ENCODE results near the gene GABARAP. TPM values are rescaled to one million over a fixed set of nuclear protein-coding genes. Genes with fewer than 3 reads are reported as not detected.

Gene GABARAP
- total RNA-seq, 1 donor from 2014 or later, result 418 TPM

DNA sequence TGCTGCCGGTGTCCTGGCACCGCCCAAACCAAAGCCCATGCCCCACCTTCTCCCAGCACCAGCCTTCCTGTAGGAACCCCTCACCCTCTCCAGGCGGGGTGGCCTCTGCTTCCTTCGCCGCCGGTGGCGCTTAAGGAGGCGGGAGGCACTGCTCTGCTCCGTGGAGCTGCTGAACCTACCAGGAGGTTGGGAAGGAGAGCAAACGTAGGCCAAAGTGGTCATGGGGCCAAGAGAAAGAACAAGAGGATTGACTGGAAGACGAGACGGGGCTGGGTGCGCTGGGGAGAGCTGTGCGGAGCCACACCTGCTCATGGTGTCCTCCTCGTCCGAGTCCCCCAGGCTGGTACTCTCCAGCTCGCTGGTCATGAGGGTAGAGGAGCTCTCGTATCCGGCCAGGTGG lies 12.7 kb downstream of the GABARAP start:
- TF ChIP-seq, protein P1, sequence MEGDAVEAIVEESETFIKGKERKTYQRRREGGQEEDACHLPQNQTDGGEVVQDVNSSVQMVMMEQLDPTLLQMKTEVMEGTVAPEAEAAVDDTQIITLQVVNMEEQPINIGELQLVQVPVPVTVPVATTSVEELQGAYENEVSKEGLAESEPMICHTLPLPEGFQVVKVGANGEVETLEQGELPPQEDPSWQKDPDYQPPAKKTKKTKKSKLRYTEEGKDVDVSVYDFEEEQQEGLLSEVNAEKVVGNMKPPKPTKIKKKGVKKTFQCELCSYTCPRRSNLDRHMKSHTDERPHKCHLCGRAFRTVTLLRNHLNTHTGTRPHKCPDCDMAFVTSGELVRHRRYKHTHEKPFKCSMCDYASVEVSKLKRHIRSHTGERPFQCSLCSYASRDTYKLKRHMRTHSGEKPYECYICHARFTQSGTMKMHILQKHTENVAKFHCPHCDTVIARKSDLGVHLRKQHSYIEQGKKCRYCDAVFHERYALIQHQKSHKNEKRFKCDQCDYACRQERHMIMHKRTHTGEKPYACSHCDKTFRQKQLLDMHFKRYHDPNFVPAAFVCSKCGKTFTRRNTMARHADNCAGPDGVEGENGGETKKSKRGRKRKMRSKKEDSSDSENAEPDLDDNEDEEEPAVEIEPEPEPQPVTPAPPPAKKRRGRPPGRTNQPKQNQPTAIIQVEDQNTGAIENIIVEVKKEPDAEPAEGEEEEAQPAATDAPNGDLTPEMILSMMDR (IDR thresholded peaks at IDR 0.05; ENCODE audit: unreplicated experiment), result no peak
- Mint-ChIP-seq H3K27me3 (ENCODE audit: unreplicated experiment) (peaks cover 21% of the 10 kb centered on the region), H3K9me3 (ENCODE audit: unreplicated experiment) (no peaks in the 10 kb centered on the region), H3K4me3 (ENCODE audit: unreplicated experiment) (peak overlapping the region; percentile 18), H3K36me3 (ENCODE audit: low read depth, unreplicated experiment) (peaks cover 36% of the 10 kb centered on the region), H3K27ac (ENCODE audit: unreplicated experiment) (no peak overlapping the region), H3K4me1 (ENCODE audit: unreplicated experiment) (peaks cover 17% of the 10 kb centered on the region)
- no peak for DNase-seq (ENCODE audit: low spot score)

GRCh38 chr17:7228920-7229319 lies 13.3 kb downstream of the GABARAP start:
- TF ChIP-seq, protein P1 (IDR thresholded peaks at IDR 0.05; ENCODE audit: unreplicated experiment), result no peak
- peak overlapping the region; percentile 25 for H3K4me3 Mint-ChIP-seq (ENCODE audit: unreplicated experiment)
- H3K27ac Mint-ChIP-seq (ENCODE audit: unreplicated experiment), result no peak overlapping the region
- peaks cover 36% of the 10 kb centered on the region for H3K36me3 Mint-ChIP-seq (ENCODE audit: low read depth, unreplicated experiment)
- no peak for DNase-seq (ENCODE audit: low spot score)
- no peaks in the 10 kb centered on the region for H3K9me3 Mint-ChIP-seq (ENCODE audit: unreplicated experiment)
- H3K4me1 Mint-ChIP-seq (ENCODE audit: unreplicated experiment), result peaks cover 17% of the 10 kb centered on the region
- H3K27me3 Mint-ChIP-seq (ENCODE audit: unreplicated experiment), result peaks cover 20% of the 10 kb centered on the region

DNA sequence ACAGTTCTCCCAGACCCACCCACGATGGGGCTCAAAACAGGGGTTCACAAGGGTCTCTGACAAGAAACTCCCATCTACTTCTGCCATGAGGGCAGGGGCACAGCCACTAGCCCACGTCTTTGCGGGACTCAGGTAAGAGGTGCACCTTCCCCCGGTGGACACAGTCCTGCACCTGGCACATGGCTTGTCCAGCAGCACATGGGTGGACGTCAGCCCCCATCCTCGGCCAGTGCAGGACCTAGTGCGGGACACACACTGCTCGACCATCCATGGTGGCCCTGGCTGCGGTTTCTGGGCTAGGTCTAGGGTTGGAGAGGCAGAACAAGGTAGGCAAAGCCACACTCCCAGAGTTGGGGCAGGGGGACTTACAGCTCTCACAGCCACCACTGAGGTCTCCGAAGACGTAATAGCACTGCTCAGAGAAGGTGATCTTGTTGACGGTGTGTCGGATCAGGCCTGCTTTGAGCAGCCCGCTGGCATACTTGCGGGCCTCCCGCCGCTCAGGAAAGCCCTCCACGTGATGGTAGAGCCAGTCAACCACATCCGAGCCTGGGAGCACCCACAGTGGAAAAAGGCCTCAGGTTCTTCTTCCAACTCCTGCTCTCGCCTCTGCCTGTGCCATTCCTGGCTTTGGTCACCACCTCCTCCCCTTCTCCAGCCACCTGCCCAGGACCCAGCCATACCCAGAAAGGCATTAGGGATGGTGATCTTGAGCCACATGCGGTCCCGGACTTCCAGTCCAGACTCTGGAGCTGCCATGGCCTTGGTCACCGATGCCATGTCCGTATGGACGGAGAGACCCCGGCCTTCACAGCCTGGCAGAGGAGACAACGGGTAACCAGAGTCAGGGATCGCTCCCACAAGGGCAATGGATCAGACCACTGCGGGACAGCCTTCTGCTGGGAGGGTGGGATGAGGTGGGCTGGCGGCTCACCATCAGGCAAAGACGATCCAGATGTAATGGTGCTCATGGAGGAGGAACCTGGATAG lies 15.2 kb downstream of the GABARAP start:
- H3K4me3 Mint-ChIP-seq (ENCODE audit: unreplicated experiment), result no peak overlapping the region
- H3K27me3 Mint-ChIP-seq (ENCODE audit: unreplicated experiment), result peaks cover 22% of the 10 kb centered on the region
- H3K4me1 Mint-ChIP-seq (ENCODE audit: unreplicated experiment), result peaks cover 5% of the 10 kb centered on the region
- H3K36me3 Mint-ChIP-seq (ENCODE audit: low read depth, unreplicated experiment), result peaks cover 41% of the 10 kb centered on the region
- no peak for DNase-seq (ENCODE audit: low spot score)
- TF ChIP-seq, protein P1 (IDR thresholded peaks at IDR 0.05; ENCODE audit: unreplicated experiment), result no peak
- H3K27ac Mint-ChIP-seq (ENCODE audit: unreplicated experiment), result no peak overlapping the region
- no peaks in the 10 kb centered on the region for H3K9me3 Mint-ChIP-seq (ENCODE audit: unreplicated experiment)

GRCh38 chr17:7225711-7226331 lies 16.4 kb downstream of the GABARAP start:
- Mint-ChIP-seq H3K27me3 (ENCODE audit: unreplicated experiment) (peaks cover 25% of the 10 kb centered on the region), H3K27ac (ENCODE audit: unreplicated experiment) (no peak overlapping the region), H3K36me3 (ENCODE audit: low read depth, unreplicated experiment) (peaks cover 47% of the 10 kb centered on the region), H3K9me3 (ENCODE audit: unreplicated experiment) (no peaks in the 10 kb centered on the region), H3K4me1 (ENCODE audit: unreplicated experiment) (peaks cover 7% of the 10 kb centered on the region), H3K4me3 (ENCODE audit: unreplicated experiment) (no peak overlapping the region)
- DNase-seq (ENCODE audit: low spot score), result no peak
- TF ChIP-seq, protein P1 (IDR thresholded peaks at IDR 0.05; ENCODE audit: unreplicated experiment), result no peak

Data from endothelial cell (in vitro differentiated cells).